EH (cell line): ENCODE measurements around the gene KLHL6.
"Not testable (repeated sequence)": the region's sequence is repeated elsewhere in the genome, so short reads cannot be mapped to it uniquely, and the experiment has no call there.

Source experiments
- DNase-seq: peaks from one replicate; pipeline ENCODE4 v3.0.0-alpha.2; 2015; ENCODE audit warnings: low read depth

The KLHL6 gene, protein sequence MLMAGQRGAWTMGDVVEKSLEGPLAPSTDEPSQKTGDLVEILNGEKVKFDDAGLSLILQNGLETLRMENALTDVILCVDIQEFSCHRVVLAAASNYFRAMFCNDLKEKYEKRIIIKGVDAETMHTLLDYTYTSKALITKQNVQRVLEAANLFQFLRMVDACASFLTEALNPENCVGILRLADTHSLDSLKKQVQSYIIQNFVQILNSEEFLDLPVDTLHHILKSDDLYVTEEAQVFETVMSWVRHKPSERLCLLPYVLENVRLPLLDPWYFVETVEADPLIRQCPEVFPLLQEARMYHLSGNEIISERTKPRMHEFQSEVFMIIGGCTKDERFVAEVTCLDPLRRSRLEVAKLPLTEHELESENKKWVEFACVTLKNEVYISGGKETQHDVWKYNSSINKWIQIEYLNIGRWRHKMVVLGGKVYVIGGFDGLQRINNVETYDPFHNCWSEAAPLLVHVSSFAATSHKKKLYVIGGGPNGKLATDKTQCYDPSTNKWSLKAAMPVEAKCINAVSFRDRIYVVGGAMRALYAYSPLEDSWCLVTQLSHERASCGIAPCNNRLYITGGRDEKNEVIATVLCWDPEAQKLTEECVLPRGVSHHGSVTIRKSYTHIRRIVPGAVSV

DNA sequence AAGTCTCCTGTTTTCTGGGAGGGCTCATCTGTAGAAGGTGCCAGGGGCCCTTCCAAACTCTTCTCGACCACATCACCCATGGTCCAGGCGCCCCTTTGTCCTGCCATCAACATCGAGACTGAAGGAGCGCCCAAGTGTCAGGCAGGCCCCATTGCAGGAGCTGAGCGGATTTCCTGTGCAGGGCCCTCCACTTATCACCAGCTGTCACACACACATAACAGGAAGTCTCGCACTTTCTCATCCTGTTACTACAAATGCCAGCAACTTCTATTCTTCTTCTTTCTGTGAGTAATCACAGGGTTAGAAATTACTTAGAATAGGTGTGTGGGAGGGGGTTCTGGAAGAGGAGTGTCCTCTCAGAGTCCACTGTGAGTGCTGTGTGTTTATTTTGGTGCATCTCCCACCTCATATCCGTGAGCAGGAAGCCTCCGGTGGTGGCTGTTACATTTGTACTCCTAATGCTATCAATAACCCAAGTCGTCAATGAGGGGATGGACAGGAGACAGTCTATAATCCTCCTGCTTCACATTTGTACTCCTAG lies at the start of gene KLHL6:
KLHL6 (minus strand) TSS at position 166 of the 541 bp plus-strand sequence; CDS start at position 113, 53 bp downstream.
- no peak for DNase-seq

DNA sequence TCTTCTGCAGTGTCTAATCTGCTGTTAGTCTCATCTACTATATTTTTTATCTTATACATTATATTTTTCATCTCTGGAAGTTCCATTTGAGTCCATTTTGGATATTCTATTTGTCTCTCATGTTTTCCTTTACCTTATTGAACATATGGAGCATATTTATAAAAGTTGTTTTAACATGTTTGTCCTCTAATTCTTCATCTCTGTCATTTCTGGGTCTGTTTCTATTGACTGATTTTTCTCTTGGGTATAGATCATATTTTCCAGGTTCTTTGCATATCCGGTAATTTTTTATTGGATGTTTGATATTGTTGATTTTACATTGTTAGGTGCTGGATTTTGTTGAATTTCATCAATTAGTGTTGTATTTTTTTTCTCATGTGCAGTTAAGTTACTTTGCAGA lies 42.5 kb upstream of the KLHL6 start:
- no peak for DNase-seq

DNA sequence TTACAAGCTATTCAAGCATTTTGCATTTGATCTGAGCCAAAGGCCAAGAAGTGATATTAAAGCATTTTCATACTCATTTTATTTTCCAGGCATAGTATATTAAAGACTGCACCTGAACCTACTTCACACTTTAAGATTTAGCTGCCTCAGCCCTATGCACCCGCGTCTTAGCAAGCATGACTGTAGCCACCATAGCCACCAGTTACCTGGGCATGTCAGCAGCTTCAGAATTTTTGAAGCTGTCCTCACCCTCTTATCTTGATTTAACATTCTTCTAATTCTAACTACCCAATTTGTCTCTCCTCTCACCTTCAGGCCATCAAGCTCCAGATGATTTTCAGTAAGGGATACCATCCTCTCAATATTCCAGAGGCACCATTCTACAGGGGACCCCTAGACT lies 39.1 kb upstream of the KLHL6 start:
- no peak for DNase-seq

DNA sequence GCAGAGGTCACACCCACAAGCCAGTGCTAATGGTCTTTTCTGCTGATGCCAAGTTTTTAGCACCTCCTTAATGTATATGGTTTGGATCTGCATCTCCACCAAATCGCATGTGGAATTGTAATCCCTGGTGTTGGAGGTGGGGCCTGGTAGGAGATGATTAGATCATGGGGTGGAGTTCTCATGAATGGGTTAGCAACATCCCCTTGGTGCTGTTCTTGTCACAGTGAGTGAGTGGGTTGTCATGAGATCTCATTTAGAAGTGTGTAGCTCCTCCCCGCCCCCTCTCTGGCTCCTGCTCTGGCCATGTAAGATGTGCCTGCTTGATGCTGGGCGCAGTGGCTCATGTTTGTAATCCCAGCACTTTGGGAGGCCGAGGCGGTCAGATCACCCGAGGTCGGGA lies 37.3 kb upstream of the KLHL6 start:
- DNase-seq = no peak

DNA sequence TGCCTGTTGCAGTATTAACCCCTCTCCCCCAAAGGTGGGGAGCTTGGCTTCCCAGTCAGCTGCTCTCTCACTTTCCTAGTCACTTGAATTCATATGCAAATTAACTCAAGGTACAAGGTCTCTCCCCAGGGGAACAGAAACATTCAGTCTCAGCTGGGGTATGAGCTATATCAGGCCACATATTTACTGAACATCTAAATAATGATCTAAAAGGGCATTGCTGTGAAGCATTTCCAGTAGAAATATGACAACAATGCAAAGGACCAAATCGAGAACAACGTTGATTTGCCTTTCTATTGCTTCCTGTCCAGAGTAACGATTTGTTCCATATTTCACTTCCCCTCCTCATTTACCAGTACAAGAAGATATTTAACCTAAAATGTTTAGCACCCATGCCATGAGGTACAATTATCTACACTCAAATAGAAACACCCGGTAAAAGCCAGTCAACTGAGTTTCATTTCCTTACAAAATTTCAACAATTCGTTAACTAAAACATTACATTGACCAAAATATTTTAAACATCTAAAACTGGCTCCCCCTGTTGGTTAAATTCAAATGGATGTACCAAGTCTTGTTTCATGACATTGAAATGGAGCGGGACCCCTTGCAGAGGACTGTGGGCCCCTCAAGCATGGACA lies 36.5 kb upstream of the KLHL6 start:
- peak; percentile 19 for DNase-seq

DNA sequence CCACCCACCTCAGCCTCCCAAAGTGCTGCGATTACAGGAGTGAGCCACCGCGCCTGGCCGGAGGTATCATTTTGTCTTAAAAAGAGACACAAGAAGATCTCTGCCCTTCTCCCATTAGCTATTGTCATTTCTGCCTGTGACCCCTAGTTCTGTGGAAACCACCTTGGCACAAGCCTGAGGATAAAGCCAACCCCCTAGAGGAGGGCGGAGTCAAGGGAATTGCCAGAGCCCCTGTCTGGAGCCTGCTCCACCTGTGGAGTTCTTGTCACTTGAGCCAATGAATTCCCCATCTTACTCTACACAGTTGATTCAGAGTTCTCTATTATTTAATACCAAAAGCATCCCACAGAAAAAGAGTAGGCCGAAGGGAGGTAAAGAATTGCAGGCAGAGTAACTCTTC lies 34.9 kb upstream of the KLHL6 start:
- no peak for DNase-seq

DNA sequence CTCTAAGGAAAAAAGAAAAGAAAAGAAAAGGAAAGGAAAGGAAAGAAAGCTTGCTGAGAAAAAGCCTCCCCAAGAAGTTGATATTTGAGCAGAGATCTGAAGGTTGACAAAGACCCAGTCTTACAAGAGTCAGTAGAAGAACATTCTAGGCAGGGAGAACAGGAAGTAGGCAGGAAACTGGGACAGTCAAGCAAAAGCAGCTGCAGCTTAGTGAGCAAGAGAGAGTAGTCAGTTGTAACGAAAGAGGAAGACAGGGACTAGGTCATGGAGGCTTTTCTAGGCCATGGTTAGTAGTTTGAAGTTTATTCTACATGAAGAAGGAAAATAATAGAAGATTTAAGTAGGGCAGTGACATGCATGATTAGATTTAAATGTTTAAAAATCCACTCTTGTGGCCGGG lies 31.8 kb upstream of the KLHL6 start:
- DNase-seq = no peak

DNA sequence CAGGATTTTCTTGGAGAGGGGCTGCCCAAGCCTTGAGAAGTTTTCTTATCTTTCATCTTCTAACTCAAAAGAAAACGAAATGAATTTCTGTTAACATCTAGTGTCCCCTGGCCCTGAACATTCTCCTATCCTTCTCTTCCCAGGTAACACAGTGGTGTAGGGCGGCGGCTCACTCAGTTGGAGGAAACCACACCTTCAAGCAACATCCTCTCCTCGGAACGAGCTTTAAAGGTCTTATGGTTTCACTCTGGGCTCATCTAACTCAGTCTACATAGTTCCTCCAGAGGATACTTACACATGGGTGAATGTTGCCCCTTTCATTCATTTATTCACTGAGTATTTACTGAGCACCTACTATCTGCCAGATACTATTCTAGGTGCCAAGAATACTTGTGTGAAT lies 31.0 kb upstream of the KLHL6 start:
- no peak for DNase-seq

DNA sequence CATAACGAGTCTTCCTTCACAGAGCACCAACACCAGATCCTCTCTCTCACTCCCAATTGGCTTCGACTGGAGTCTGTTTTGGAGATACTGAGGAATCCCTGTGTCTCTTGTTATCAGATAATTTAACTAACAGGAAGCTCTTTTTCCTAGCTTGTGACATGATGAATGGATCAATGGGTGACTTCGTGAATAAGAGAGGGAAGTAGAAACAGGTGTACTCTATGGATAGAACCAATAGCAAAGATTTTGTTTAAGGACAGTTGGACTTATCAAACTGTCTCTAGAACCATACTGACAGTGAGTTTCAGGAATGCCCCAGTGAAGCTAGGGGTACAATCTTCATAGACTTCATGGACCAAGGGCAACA lies 29.4 kb upstream of the KLHL6 start:
- no peak for DNase-seq

DNA sequence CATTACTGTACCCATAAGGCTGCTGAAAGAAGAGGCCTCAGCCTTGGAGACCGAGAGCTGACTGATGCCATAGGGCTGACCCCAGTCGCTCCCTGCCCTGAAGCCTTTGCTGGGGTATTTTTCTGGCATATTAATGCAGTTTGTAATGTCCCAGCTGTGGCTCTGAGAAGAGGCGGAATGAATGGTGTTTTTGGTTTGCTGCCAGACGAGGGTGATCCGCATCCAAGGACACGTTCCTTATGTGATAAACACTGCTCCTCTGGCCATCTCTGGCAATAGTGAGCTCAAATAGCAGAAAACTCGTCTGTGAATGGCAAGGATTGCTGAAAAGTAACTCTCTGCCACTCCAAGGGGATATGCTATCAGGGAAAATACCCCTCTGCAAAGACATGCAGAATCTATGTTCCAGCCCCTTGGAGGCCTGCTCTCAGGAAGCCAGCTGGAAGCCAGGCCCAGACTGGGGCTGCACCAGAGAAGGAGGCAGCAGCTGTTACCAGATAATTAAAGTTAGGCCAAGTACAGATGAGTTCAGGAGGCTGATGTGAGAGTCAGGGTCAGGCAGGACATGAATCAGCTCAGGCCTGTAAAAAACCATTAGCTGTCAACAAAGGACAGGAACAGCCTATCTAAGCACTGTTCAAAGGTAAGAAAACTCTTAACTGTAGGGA lies 28.9 kb upstream of the KLHL6 start:
- DNase-seq = peak; percentile 80

DNA sequence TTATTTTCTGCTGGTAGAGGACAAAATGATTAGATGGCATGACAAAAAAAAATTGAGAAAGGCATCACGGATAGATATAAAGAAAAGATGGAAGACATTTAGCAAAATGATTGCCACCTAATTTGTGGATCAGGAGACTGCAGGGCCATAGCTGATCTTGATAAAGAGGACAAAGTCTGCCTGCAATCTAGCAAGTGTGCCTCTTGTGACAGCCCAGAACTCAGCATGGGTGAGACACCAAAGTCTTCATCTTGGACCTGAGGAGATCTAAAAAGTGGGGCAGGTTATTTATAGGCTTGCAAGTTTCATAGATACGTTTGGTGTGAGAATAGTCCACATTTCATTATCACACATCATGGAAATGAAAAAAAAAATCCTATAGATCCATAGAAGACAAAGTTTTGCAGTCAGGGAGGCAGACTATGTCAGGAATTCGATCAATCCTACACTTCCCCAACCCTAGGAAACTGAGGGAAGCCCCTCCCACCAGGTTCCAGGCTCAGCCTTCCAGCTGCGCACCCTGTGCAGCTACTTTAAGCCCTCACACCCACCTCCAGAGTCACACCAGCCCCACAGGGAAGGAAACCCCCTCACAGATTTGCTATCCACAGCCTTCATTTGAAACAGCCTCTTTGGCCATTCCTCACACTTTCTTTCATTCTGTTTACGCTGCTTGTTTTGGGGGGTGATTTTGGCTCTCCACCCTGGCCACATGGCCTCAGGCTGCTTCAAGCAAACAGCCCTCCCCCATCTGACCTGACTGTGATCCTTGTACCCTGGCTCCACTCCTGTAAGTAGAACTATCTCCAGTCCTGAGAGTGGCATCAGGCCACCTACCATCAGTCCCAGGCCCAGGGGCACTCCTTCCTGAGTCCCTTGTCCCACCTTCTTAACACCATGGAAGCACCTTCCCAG lies 28.1 kb upstream of the KLHL6 start:
- no peak for DNase-seq

DNA sequence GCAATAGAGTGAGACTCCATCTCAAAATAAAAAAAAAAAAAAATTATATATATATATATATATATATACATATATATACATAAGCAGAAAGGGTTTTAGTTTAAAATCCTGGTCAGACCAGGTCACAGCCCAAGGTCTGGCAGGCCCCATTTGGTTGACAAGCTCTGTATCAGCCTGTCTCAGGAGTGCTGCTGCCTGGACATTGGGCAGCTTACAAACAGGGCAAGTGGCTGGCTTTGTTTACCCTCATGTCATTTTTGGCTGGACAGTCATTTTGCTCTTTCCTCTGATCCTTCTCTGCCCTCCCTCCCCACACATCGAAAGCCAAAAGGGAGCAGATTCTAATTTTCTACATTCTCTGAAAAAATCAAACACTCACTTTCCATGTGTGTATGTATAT lies 26.7 kb upstream of the KLHL6 start:
- DNase-seq = no peak

DNA sequence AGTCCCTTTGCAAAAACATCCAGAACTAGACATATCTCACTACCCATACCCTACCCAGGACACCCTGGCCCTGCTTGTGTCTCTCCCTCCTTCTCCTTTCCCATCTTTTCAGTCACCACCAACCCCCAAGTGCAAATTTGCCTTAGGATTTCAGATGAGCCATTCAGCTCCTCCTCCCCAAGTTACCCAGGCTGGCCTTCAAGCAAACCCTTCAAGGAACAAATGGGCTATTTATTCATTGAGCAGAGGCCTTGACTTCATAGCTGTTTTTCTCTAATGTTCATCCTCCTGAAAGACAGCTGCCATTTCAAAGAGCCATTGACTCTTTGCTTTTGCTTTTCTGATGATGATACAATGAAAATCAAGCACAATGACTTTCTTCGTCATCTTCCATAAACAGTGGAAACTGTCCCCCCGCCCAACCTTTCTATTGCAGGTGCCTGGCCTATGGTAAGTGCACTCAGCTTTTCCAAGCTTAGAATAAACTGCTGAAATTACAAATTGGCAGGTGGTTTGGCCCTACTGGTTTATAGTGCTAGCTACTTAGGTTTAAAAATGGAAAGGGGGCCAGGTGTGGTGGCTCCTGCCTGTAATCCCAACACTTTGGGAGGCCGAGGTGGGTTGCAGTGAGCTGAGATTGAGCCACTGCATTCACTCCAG lies 26.1 kb upstream of the KLHL6 start:
- DNase-seq = no peak

DNA sequence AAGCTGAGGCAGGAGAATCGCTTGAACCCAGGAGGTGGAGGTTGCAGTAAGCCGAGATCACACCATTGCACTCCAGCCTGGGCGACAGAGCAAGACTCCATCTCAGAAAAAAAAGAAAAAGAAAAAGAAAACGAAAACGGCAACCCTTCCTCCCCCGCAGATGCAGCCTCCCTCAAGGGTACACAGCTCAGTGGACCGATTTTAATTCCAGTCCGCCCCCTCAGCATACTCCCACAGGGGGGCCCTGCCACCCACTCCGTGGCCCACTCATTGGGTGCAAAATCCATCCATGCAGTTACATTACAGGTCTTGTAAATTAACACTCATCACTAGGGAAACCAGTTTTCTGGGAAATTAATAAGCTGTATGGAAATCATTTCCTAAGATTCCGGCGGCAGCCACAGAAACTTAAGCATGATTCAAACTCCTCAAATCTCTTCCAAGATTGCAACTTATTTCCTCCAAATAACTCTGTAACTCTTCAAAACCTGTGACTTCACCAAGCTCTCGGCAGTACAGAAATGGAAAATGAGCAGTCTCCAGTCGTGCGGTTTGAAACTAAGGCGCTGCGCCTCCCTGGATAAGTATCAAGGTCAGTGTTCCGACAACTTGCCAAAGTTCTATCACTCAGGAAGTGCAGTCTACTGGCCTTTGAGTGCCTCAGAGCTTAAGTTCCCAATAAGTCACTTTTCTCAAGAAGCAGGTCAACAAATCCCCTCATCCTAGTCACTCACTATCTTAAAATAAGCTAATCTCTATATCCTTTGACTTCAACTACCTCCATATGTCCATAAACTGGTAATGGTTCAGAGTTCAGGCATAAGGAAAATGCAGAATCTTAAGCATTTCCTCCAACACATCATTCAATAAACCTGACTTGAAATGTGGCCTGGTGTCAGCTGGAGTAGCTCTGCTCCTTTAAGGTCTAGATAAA lies 24.7 kb upstream of the KLHL6 start:
- peak; percentile 15 for DNase-seq

DNA sequence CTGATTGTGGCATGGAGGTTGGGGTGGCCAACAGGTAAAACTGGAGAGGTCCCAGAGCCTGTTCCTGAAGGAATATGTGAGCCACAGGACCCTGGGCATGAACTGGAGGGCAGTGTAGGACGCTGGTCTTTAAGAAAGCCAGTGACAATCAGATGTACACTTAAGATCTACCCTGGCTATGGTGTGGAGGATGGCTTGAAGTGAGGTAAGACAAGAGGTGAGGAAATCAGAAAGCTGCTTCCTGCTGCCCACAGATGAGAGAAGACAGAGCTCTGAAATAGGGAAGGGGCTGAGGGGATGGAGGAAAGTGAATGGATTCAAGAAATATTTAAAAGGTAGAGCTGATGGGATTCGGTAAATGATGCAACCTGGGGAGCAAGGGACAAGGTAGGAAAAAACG lies 22.7 kb upstream of the KLHL6 start:
- no peak for DNase-seq

DNA sequence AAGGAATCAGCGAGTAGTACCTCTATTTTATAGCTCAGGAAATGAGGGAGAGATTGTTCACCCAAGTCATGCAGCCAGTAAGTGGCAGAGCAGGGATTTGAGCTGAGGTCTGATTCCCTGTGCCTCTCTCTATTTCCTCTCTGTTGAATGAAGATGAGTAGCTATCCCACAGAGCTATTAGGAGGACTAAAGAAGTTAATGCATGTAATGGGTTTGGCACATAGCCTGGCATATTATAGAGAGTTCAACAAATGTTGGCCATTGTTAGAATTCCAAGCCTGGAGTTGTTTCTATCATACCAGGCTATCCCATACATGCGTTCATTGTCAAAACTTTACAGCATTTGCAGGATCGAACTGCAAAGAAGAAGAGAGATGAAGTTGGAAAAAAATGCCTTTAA lies 21.8 kb upstream of the KLHL6 start:
- DNase-seq = peak; percentile 11

DNA sequence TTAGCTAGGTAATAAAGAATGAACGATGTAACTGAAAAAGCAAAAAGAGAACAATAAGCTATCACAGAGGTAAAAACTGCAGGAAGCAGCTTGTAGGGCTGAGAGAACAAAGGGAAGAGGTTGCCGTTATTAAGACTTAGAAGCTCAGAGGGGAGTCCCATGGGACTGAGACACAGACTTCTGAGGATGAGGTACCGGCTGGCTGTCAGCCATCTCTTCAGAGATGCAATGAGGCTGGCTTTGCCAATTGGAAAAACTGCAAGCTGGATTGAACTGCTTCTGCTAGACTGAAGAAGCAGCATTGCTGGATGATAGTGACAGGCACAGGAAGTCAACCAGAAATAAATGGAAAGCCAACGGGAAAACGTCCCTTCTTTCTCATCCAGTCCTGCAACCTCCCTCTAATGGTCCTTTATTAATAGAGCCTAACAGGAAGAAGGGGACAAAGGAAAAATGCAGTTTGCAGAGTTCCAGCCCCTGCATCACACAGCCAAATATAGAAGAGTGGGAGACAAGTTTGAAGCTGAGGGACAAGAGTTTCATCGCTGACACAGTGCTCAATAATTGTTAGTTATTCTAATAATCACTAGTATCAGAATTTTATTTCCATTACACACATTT lies 21.1 kb upstream of the KLHL6 start:
- DNase-seq = no peak

DNA sequence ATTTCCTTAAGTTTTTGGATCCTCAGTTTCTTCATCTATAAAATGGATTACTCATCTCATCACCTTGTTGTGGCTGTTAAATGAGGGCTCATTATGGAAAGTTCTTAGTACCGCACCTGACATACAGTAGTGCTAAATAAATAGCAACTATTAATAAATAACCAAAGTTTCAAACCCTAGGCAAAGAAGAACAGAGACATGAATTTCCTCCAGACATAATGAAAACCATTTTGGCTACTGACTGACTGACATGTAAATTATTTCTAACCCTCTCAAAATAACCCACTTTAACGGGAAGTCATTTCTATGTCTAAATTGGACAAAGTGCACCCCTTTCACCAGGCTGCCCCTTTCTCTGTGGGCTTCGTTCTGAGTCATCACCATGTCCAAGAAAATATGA lies 17.4 kb upstream of the KLHL6 start:
- no peak for DNase-seq

DNA sequence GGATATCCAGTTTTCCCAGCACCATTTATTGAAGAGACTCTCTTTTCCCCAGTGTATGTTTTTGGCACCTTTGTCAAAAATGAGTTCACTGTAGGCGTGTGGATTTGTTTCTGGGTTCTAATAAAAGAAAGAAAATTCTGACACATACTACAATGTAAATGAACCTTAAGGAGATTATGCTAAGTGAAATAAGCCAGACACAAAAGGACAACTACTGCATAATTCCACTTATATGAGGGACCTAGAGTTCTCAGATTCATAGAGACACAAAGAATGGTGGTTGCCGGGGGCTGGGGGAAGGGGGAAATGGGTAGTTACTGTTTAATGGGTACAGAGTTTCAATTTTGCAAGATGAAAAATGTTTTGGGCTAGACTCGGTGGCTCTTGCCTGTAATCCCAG lies 14.7 kb upstream of the KLHL6 start:
- not testable (repeated sequence) for DNase-seq
